ENCODE data around the gene DQX1.

Gene DQX1

DNA sequence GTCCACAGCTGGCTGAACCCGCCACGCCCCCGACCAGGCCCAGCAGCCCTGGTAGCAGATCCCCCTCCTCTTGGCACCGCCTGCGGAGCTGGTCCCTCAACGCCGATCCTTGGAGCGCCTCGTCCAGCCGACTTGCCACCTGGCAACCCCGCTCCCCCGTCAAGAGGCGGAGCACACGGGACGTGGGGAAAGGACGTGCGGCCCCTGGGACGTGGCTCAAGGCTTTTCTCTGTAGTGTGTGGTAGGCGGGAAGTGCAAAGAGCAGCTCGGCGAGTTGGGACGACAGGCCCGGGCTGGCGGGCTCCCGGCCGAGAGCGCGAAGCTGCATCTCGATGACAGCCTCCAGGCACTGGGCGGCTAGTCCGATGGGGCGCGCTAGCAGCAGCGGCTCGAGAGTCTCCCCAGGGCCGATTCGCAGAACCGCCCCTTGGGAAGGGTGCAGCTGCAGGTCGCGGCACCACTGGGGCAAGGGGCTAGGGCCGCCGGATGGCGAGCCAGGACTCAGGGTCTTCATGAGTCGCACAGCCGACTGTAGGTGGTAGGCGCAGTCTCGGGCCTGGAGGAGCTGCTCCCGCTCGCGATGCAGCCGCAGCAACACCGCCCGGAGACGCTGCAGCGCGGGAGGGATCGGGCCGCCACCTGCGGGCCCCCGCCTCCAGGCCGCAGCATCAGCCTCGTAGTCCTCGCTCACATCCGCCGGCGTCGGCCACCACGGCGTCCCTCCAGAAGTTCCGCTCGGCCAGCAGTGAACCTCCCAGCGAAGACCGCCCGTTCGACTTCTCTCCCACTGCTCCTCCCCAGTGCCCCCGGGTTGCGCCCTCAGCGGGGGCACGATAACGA lies 43.9 kb downstream of the DQX1 start (continued):
- TF ChIP-seq ZNF623 (tag by site-specific recombination; IDR thresholded peaks at IDR 0.05) (no peak), ZNF433 (tag by site-specific recombination; IDR thresholded peaks at IDR 0.05; ENCODE audit: low read depth) (no peak), ZNF221 (tag by site-specific recombination; IDR thresholded peaks at IDR 0.05; ENCODE audit: borderline replicate concordance) (no peak), ZFP69B (tag by site-specific recombination; IDR thresholded peaks at IDR 0.05) (no peak; the same call in 1 of the 2 replicates), ZFP37 (tag by site-specific recombination; IDR thresholded peaks at IDR 0.05) (peak; percentile 71), SP2 (tag by site-specific recombination; IDR thresholded peaks at IDR 0.05) (peak; percentile 23), ZNF354C (tag by site-specific recombination; IDR thresholded peaks at IDR 0.05; ENCODE audit: borderline replicate concordance, low read depth) (no peak), PRDM6 (tag by site-specific recombination; IDR thresholded peaks at IDR 0.05) (no peak), ZSCAN16 (tag by site-specific recombination; IDR thresholded peaks at IDR 0.05) (no peak), REST (tag by site-specific recombination; IDR thresholded peaks at IDR 0.05) (no peak), ZXDB (tag by site-specific recombination; IDR thresholded peaks at IDR 0.05) (peak; percentile 0; the same call in 1 of the 2 replicates), SCRT2 (tag by site-specific recombination; IDR thresholded peaks at IDR 0.05) (no peak), ZNF416 (tag by site-specific recombination; IDR thresholded peaks at IDR 0.05) (no peak), GLIS2 (tag by site-specific recombination; IDR thresholded peaks at IDR 0.05) (peak; percentile 85), ZBTB48 (tag by site-specific recombination; IDR thresholded peaks at IDR 0.05) (peak; percentile 25; the same call in 1 of the 2 replicates), ZNF138 (tag by site-specific recombination; IDR thresholded peaks at IDR 0.05; ENCODE audit: borderline replicate concordance) (no peak), ZNF670 (tag by site-specific recombination; IDR thresholded peaks at IDR 0.05; ENCODE audit: low read depth) (no peak), OSR2 (tag by site-specific recombination; IDR thresholded peaks at IDR 0.05) (no peak), ZNF423 (tag by site-specific recombination; IDR thresholded peaks at IDR 0.05) (no peak), ZNF560 (tag by site-specific recombination; IDR thresholded peaks at IDR 0.05; ENCODE audit: borderline replicate concordance) (no peak), ZNF24 (tag by site-specific recombination; IDR thresholded peaks at IDR 0.05) (no peak), ZNF10 (tag by site-specific recombination; IDR thresholded peaks at IDR 0.05) (no peak), ZNF701 (tag by site-specific recombination; IDR thresholded peaks at IDR 0.05) (no peak), ZNF341 (tag by site-specific recombination; IDR thresholded peaks at IDR 0.05; ENCODE audit: low read depth) (peak; percentile 36), ZNF311 (tag by site-specific recombination; IDR thresholded peaks at IDR 0.05; ENCODE audit: borderline replicate concordance) (no peak), MZF1 (tag by site-specific recombination; IDR thresholded peaks at IDR 0.05; ENCODE audit: borderline replicate concordance) (no peak), ZBTB7A (tag by site-specific recombination; IDR thresholded peaks at IDR 0.05; ENCODE audit: low read depth) (peak; percentile 63), ZNF48 (tag by site-specific recombination; IDR thresholded peaks at IDR 0.05) (no peak)
- TF ChIP-seq, protein P1, sequence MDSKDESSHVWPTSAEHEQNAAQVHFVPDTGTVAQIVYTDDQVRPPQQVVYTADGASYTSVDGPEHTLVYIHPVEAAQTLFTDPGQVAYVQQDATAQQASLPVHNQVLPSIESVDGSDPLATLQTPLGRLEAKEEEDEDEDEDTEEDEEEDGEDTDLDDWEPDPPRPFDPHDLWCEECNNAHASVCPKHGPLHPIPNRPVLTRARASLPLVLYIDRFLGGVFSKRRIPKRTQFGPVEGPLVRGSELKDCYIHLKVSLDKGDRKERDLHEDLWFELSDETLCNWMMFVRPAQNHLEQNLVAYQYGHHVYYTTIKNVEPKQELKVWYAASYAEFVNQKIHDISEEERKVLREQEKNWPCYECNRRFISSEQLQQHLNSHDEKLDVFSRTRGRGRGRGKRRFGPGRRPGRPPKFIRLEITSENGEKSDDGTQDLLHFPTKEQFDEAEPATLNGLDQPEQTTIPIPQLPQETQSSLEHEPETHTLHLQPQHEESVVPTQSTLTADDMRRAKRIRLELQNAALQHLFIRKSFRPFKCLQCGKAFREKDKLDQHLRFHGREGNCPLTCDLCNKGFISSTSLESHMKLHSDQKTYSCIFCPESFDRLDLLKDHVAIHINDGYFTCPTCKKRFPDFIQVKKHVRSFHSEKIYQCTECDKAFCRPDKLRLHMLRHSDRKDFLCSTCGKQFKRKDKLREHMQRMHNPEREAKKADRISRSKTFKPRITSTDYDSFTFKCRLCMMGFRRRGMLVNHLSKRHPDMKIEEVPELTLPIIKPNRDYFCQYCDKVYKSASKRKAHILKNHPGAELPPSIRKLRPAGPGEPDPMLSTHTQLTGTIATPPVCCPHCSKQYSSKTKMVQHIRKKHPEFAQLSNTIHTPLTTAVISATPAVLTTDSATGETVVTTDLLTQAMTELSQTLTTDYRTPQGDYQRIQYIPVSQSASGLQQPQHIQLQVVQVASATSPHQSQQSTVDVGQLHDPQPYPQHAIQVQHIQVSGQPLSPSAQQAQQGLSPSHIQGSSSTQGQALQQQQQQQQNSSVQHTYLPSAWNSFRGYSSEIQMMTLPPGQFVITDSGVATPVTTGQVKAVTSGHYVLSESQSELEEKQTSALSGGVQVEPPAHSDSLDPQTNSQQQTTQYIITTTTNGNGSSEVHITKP (tag by site-specific recombination; IDR thresholded peaks at IDR 0.05): no peak
- TF ChIP-seq, protein P2, sequence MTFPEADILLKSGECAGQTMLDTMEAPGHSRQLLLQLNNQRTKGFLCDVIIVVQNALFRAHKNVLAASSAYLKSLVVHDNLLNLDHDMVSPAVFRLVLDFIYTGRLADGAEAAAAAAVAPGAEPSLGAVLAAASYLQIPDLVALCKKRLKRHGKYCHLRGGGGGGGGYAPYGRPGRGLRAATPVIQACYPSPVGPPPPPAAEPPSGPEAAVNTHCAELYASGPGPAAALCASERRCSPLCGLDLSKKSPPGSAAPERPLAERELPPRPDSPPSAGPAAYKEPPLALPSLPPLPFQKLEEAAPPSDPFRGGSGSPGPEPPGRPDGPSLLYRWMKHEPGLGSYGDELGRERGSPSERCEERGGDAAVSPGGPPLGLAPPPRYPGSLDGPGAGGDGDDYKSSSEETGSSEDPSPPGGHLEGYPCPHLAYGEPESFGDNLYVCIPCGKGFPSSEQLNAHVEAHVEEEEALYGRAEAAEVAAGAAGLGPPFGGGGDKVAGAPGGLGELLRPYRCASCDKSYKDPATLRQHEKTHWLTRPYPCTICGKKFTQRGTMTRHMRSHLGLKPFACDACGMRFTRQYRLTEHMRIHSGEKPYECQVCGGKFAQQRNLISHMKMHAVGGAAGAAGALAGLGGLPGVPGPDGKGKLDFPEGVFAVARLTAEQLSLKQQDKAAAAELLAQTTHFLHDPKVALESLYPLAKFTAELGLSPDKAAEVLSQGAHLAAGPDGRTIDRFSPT (tag by site-specific recombination; IDR thresholded peaks at IDR 0.05): no peak
